Endothelial cell (in vitro differentiated cells): ENCODE data around the gene SPEM1. TPM values are rescaled to one million over a fixed set of nuclear protein-coding genes. Genes with fewer than 3 reads are reported as not detected.

Experiments
- DNase-seq: peaks from one replicate; pipeline ENCODE4 v3.0.0; 2021; ENCODE audit warnings: low spot score
- H3K27ac Mint-ChIP-seq: one replicate; pipeline ENCODE4 v1.8.0; 2021; ENCODE audit warnings: mixed read lengths, inconsistent platforms; ENCODE audit not compliant: unreplicated experiment
- H3K27me3 Mint-ChIP-seq: one replicate; pipeline ENCODE4 v1.8.0; 2021; ENCODE audit warnings: mild to moderate bottlenecking, moderate library complexity, mixed read lengths, inconsistent platforms; ENCODE audit not compliant: unreplicated experiment
- H3K36me3 Mint-ChIP-seq: one replicate; pipeline ENCODE4 v1.8.0; 2021; ENCODE audit warnings: mild to moderate bottlenecking, low read depth, mixed read lengths, inconsistent platforms; ENCODE audit not compliant: unreplicated experiment
- H3K4me1 Mint-ChIP-seq: one replicate; pipeline ENCODE4 v1.8.0; 2021; ENCODE audit warnings: mild to moderate bottlenecking, mixed read lengths, inconsistent platforms; ENCODE audit not compliant: unreplicated experiment
- H3K4me3 Mint-ChIP-seq: one replicate; pipeline ENCODE4 v1.8.0; 2021; ENCODE audit warnings: mild to moderate bottlenecking, mixed read lengths, inconsistent platforms; ENCODE audit not compliant: unreplicated experiment
- H3K9me3 Mint-ChIP-seq: one replicate; pipeline ENCODE4 v1.8.0; 2021; ENCODE audit warnings: mixed read lengths, inconsistent platforms; ENCODE audit not compliant: unreplicated experiment
- CTCF ChIP-seq: fragments of 200-600 bp; sonication (generic); IDR thresholded peaks from one replicate; pipeline ENCODE4 v1.5.0; 2021; ENCODE audit warnings: antibody characterized with exemption; ENCODE audit not compliant: unreplicated experiment
- total RNA-seq: library from RNA; stranded (reverse); fragmentation: NEBNext Ultra II Directional; extraction: Animal tissue kit (Norgen Biotek cat#: 25700); gene quantifications from one replicate; pipeline ENCODE4 v1.2.1, GENCODE V29; 2021; ENCODE audit not compliant: unreplicated experiment

The SPEM1 gene
- total RNA-seq, 1 donor from 2014 or later, result 0.38 TPM

GRCh38 chr17:7407485-7408251, 12.5 kb upstream of the SPEM1 start, which contains the start of gene NLGN2:
Gene NLGN2, plus strand, starts transcription at chr17:7407845. Its CDS starts 411 bp downstream, at chr17:7408256.
- TF ChIP-seq CTCF, result no peak
- Mint-ChIP-seq H3K9me3 (no peaks in the 10 kb centered on the region), H3K4me3 (no peak within 1 kb of the TSS), H3K4me1 (peaks cover 29% of the 10 kb centered on the region), H3K27me3 (peaks cover 13% of the 10 kb centered on the region), H3K27ac (no peak within 1 kb of the TSS), H3K36me3 (peaks cover 17% of the 10 kb centered on the region)
- no peak for DNase-seq

- no peak for DNase-seq
- peaks cover 17% of the 10 kb centered on the region for H3K36me3 Mint-ChIP-seq
- peaks cover 13% of the 10 kb centered on the region for H3K27me3 Mint-ChIP-seq
- H3K4me3 Mint-ChIP-seq, result no peak overlapping the region
- peaks cover 28% of the 10 kb centered on the region for H3K4me1 Mint-ChIP-seq
- H3K9me3 Mint-ChIP-seq, result no peaks in the 10 kb centered on the region
- no peak overlapping the region for H3K27ac Mint-ChIP-seq
- no peak for TF ChIP-seq CTCF
Observed at GRCh38 chr17:7408252-7408727, 11.8 kb upstream of the SPEM1 start.

GRCh38 chr17:7408863-7409262, 11.3 kb upstream of the SPEM1 start:
- H3K4me1 Mint-ChIP-seq, result peaks cover 28% of the 10 kb centered on the region
- TF ChIP-seq CTCF, result no peak
- H3K27ac Mint-ChIP-seq, result peak overlapping the region; percentile 63
- peaks cover 17% of the 10 kb centered on the region for H3K36me3 Mint-ChIP-seq
- DNase-seq, result no peak
- H3K4me3 Mint-ChIP-seq, result peak overlapping the region; percentile 29
- H3K9me3 Mint-ChIP-seq, result no peaks in the 10 kb centered on the region
- peaks cover 13% of the 10 kb centered on the region for H3K27me3 Mint-ChIP-seq

DNA sequence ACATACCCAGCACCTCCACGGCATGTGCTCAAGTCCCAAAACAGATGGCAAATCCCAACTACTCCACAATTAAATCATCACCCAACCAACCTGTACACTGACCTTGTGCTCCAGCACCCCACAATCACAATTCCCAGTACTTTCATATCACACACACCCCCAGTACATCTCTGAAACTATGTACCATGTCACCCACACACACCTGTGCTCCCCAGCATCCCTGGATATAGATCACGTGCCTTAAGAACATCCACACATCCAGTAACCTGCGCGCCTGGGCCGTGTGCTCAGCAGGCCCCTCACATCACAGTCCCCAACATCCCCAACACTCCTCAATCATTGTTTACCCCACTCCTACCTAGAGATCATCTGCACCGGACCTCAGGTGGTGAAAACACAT, 10.4 kb upstream of the SPEM1 start:
- H3K27ac Mint-ChIP-seq, result peak overlapping the region; percentile 63
- peaks cover 17% of the 10 kb centered on the region for H3K36me3 Mint-ChIP-seq
- H3K4me1 Mint-ChIP-seq, result peaks cover 28% of the 10 kb centered on the region
- H3K4me3 Mint-ChIP-seq, result peak overlapping the region; percentile 44
- DNase-seq, result no peak
- no peak for TF ChIP-seq CTCF
- H3K27me3 Mint-ChIP-seq, result peaks cover 13% of the 10 kb centered on the region
- no peaks in the 10 kb centered on the region for H3K9me3 Mint-ChIP-seq
